Esophagus mucosa (tissue), 1 donor: ENCODE measurements around the gene HEPHL1. TPM values are rescaled to one million over a fixed set of nuclear protein-coding genes. Genes with fewer than 3 reads are reported as not detected.

ENCODE experiments used
- ATAC-seq: fragments of 200-7000 bp; cut with Tn5 transposase; one replicate; pipeline ENCODE4 v1.9.1; 2020
- total RNA-seq: library from RNA; stranded (reverse); gene quantifications from one replicate; pipeline ENCODE4 v1.2.4, GENCODE V29; 2023
- donor health status: DM: yes; HTN: yes; CAD: no.

HEPHL1 gene
- total RNA-seq, 1 donor from 2014 or later = 13.0 TPM

GRCh38 chr11:94025690-94026394 lies 4.7 kb downstream of the HEPHL1 start:
- ATAC-seq = no peak

- ATAC-seq = no peak
Measured at GRCh38 chr11:94027210-94027609, 6.1 kb downstream of the HEPHL1 start.

GRCh38 chr11:94028436-94028835 lies 7.3 kb downstream of the HEPHL1 start:
- peak; percentile 72 for ATAC-seq

DNA sequence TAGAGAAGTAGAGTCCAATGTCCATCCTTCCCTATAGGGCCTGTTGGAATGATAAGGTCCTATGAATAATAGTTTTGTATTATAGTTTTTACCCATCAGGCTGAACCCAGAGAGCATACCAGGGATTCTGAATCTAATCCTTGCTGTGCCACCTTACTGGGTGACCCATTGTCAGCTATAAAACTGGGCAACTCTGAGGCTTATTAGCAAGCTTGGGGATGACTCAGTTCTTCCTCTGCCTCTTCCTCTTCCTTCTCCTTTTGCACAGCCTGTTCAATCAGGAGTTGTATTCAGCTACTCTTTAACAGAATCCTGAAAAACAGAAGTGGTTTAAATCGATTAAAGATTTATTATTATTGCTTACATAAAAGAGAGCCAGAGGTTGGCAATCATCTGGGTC lies 8.9 kb downstream of the HEPHL1 start:
- ATAC-seq = peak; percentile 69

- ATAC-seq = no peak
Measured at GRCh38 chr11:94031625-94032024, 10.5 kb downstream of the HEPHL1 start.

- no peak for ATAC-seq
Measured at GRCh38 chr11:94032066-94032465, 10.9 kb downstream of the HEPHL1 start.

DNA sequence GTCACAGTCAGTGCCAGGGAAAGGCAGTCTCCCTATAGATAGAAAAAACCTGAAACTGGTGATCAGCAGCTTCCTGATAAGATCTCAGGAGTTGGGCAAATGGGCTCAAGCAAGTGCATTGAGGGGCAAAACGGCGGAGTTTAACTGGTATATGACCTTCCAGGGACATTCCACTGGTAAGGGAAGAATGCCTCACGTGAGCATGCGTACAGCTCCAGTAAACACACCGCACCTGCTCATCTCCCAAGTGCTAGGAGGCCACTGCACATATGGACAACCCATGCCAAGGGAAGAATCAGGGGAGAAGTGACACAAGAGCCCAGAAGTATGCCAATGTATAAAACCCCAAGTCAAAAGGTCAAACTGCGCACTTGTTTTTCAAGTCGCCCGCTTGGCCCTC lies 11.6 kb downstream of the HEPHL1 start:
- no peak for ATAC-seq

- no peak for ATAC-seq
Measured at GRCh38 chr11:94034207-94034606, 13.1 kb downstream of the HEPHL1 start.

DNA sequence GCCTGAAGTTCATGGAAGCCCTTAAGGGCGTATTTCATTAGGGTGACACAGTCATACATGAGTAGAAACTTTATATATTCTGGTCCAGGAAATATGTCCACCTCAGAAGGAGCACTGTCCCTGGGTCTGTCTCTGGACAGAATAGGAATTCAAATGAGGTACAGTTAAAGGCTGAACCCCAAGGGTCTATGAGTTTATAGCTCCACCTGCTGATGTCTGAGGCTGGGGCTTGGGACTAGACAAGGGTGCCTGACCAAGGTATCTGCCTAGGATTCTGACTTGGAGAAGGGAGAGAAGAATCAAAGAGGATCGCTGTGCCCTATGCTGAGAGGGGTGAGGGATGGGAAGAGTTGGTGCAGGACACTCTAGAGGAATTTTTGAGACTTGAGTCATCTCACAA lies 14.9 kb downstream of the HEPHL1 start:
- peak; percentile 13 for ATAC-seq

DNA sequence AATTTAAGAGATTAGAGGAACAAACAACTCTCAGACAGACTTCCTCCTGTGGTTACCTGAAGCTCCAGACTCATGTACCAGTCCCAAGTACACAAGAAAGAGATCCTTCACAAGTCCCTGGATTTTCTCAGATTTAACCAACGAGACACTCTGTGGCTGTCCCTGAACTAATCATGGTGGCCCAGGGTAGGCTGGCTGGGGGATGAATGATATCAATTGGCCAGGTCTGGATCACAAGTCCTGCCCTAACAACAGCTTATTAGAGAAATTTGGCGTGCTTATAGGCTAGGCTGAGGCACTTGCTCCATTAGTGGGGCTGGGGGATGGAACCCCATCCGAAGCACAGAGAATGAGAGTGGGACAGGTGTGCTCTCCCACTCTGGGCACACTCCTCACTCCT lies 22.1 kb downstream of the HEPHL1 start:
- ATAC-seq = no peak

- peak; percentile 97 for ATAC-seq
Measured at GRCh38 chr11:94046796-94047195, 25.6 kb downstream of the HEPHL1 start.

DNA sequence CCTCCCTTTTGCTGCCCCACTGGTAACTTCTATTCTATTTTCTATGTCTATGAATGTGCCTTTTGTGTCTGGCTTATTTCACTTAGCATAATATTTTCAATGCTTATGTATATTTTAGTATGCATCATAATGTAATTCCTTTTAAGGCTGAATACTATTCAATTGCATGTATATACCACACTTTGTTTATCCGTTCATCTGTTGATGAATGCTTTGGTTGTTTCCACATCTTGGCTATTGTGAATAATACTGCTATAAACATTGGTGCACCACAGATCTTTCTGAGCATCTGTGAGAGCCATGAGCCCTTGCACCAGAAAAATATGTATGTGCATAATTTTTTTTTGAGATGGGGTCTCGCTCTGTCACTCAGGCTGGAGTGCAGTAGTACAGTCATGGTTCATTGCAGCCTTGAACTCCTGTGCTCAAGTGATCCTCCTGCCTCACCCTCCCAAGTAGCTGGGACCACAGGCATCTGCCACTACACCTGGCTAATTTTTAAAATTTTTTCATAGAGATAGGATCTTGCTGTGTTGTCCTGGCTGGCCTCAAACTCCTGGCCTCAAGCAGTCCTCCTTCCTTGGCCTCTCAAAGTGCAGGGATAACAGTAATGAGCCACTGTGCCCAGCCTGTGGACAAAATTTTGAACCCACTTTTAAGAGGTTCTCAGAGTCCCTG lies 27.0 kb downstream of the HEPHL1 start:
- ATAC-seq = no peak

GRCh38 chr11:94049351-94049750 lies 28.2 kb downstream of the HEPHL1 start:
- no peak for ATAC-seq

- ATAC-seq = no peak
Measured at GRCh38 chr11:94058630-94059029, 37.5 kb downstream of the HEPHL1 start.

DNA sequence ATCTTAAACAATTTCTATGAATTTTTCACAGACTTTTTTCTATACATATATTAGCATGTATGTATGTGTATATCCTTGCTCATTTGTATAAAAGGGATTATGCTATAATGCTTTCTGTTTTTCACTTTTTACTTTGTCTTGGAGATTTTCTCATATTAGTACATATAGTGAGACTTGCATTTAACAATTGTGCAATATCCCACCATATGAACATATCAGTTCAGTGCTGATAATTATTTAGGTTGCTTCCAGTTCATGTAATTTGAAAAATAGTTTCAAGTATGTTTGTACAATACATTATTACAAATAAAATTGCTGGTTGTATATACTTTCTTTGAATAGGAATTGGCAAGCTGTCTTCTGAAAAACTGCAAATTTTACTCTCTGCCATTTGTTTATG lies 37.9 kb downstream of the HEPHL1 start:
- ATAC-seq = no peak

DNA sequence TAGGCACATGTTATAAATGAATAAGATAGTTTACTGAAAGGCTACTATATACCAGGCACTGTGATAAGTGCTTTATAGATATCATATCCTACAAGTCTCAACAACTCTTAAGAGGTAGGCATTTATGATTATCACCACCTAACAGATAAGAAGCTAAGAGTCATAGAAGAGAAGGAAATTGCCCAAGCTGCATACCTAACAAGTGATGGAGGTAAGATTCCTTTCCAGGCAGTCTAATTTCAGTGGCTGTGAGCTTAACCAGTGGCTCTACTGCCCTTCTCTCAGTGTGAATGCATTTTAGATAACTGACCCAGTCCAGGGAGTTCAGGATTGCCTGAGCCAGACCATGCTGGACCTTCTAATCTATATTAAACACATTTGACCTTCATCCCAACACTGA lies 39.2 kb downstream of the HEPHL1 start:
- ATAC-seq = no peak

DNA sequence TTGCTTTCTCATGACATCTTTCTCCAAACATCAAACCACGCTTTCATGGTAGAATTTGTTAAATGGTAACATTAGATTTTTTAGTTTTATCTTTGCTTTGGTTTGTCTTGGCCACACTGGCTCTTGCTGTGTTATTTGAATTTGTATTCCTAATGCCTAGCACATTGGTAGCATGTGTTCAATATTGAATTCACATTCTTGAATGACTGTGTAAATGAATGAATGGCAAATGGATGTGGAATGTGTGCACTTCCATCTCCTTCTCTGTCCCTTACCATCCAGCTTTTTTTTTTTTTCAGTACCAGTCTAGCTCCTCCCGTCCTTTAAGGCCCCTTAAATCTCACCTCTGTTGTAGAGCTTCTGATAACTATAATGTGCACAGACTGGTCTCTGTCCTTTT lies 41.2 kb downstream of the HEPHL1 start:
- ATAC-seq = no peak

DNA sequence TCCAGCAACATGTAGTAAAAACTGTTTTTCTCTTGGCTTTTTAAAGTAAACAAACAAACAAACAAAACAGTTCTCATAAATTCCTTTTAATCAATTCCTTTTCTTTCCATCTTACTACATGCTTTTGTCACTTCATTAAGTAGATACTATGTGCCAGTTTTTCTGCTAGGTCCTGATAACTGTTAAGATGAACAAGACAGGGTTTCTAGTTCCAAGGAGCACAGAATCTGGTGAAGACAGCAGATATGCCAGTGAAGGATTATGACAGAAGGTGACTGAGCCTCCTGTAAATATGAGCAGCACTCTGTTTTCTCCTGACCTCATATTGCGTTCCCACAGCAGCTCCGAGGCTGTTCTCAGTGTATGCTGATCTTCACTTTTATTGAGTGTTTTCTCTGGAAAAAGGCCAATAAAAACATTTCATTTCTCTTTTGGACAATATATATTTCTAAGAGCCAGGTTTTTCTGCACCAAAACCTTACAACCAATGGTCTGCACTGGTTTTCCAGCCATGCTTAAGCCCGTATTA lies 45.8 kb downstream of the HEPHL1 start:
- no peak for ATAC-seq

DNA sequence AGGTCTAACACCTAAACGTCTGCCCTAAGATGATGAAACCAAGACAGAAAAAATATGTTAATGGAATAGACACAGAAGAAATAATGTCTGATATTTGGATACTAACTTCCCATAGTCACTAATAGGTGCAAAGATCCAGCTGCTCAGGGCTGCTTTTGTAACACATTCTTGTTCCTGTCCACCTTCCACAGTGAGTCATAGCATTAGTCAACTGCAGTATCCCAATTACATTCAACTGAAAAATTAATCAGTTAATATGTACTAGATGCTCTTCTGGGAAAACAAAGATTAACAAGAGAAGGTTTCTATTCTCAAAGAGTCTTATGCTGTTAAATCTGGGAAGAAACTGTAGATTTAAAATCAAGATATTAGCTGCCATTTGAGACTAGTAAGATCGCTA lies 47.6 kb downstream of the HEPHL1 start:
- ATAC-seq = peak; percentile 46

DNA sequence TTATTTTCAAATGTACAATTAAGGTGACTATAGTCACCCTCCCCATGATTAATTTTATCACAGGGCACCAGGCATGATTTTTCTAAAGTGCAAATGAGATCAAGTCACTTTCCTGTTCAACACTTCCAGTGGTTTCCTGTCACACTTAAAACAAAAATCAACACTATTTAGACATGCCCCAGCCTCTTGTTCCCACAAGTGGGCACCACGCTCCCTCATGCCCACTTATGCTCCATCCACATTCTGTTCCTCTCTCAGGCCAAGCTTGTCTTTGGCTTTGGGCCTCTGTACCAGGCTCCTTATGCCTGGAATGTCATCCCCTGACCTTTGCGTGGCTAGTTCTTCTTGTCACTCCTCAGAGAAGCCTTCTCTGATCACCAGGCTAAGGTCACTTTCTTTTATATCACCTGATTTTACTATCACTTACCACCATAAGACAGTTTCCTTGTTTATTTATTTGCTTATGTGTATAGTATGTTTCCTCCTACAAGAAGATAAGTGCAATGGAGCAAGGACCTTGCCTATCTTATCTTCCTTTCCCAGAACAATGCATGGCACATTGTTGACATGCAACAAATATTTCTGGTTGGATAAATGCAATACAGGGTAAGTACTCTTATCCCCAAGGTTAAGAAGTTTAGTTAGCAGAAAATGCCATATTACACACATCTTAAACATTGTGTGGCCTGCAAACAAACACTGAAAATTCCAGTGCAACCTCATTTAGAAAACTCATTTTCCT lies 56.6 kb downstream of the HEPHL1 start:
- no peak for ATAC-seq

DNA sequence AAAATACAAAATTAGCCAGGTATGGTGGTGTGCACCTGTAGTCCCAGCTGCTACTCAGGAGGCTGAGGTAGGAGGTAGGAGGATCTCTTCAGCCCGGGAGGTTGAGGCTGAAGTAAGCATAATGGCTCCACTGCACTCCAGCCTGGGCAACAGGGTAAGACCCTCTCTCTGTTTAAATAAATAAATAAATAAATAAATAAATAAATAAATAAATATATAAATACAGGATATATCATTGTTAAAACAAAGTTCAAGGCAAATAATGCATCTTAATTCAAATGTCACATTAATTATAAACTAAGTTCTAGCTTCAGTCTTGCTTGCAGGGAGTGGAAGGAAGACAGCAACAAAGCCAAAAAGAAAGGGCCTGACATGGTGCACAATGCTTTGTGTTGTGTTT lies 63.0 kb downstream of the HEPHL1 start:
- ATAC-seq = no peak

DNA sequence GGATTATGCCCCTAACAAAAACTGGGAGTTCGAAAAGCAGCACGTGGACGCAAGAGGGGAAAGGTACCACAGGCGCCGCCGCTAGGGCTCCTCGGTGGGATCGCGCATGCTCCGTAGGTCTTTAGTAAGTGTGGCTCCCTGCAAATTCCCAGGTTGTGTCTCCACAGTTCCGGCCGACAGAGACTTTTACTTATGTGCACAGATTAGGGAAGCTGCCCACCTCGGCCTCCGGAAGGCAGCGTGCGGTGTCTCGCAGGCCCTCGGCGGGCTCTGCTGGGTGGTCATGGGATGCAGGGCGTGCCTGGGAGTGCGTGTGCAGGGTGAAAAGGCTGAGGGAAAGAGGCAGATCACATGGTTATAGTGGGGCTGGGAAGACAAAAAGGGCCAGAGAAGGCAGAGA lies 67.8 kb downstream of the HEPHL1 start:
- ATAC-seq = no peak

DNA sequence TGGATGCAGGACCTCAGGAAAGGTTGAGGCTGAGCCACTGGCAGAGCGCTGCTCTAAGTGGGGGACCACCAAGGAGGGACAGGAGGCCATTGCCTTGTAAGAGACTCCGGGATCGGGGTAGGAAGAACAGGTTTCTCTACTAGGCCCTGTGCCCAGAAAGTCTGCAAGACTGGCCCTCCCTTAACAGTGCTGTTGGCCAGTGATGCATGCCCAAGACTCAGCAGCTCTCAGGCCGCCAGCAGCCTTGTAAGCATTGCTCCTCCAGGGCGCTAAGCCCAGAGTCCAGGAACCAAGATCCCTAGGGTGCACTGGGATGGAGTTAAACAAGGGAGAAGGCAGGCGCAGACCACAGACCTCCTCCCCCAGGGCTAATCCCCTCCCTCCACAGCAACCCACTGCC lies 68.2 kb downstream of the HEPHL1 start:
- peak; percentile 39 for ATAC-seq

- ATAC-seq = no peak
Measured at GRCh38 chr11:94090401-94090800, 69.2 kb downstream of the HEPHL1 start.
